ENCODE results near the gene CTXN1.
"Not testable (repeated sequence)": the region's sequence is repeated elsewhere in the genome, so short reads cannot be mapped to it uniquely, and the experiment has no call there.

Gene CTXN1

DNA sequence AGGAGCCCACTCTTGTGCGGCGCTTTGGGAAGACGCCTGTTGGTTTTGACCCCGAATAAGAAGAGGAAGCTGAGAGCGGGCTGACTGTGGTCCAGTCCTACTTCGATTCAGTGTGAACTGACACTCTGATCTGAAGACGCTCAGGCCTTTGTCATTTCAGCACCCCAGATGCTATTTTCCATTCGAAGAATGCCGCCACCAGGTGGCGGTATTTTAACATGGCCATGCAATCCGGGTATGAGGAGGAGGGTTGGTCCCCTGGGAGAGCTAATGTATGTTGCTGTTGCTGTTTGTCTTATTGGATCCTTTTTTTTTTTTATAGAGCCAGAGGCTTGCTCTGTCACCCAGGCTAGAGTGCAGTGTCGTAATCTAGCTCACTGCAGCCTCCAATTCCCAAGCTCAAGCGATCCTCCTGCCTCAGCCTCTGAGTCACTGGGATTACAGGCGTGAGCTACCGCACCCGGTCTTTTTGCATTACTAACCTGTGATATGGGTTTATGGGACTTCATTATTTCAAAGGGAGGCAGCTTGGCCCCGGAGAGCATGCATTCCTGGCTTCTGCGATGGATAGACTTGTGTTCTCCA is 18.3 kb upstream of the CTXN1 start:
- peak; percentile 32 for DNase-seq

DNA sequence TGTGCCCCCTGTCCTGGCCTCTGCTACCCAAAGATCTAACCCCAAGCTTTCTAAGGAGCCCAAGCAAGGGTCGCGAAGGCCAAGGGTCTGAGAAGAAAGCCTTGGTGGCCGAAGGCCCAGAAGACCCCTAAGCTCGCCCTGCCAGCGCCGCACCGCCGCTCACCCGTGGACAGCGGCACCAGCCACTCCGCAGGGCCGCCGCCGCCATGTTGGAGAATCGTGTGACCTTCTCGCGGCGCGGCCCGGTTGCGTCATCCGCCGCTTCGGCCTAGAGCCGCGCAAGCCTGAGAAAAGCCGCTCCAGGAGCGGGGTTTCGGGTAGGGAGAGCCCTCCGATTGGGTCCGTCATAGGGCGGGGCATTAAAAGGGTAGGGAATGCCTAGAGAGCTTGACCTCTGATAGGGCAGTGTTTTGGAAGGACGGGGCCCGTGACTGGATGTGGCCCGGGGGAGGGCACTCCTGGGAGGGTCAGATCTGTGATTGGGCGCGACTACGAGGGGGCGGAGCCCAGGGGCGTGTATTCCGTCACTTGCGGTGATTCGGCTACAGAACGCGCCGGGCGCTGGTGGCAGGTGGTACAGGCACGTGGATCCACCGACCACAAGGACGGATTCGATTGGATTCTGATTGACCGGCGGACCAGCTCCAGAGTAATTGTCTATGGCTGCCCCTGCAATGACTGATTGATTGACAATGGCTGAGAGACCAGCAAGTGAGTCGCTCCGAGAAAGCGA is 17.7 kb upstream of the CTXN1 start, which contains the start of gene TIMM44:
TSS of gene TIMM44 (minus strand) at position 223 of the 733 bp plus-strand sequence. CDS start at position 208, 15 bp downstream.
- DNase-seq = peak; percentile 99

DNA sequence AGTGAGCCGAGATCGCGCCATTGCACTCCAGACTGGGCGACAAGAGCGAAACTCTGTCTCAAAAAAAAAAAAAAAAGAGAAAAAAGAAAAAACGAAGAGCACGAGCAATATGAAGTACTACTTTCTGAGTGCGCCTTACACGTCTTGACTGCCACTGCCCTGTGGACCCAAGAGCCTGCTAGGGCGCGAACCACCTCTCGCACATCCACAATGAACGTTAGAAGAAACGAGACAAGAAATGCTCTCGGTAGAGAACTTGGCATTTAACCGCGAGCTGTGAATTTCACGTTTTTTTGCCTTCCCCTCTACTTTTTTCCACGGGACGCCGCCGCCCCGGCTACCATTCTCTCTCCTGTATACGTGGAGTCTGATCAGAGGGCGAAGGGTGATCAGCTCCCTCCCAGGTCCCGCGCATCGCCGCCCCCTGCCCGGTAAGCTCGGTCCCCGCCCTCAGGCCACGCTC is 17.1 kb upstream of the CTXN1 start:
- DNase-seq = no peak

DNA sequence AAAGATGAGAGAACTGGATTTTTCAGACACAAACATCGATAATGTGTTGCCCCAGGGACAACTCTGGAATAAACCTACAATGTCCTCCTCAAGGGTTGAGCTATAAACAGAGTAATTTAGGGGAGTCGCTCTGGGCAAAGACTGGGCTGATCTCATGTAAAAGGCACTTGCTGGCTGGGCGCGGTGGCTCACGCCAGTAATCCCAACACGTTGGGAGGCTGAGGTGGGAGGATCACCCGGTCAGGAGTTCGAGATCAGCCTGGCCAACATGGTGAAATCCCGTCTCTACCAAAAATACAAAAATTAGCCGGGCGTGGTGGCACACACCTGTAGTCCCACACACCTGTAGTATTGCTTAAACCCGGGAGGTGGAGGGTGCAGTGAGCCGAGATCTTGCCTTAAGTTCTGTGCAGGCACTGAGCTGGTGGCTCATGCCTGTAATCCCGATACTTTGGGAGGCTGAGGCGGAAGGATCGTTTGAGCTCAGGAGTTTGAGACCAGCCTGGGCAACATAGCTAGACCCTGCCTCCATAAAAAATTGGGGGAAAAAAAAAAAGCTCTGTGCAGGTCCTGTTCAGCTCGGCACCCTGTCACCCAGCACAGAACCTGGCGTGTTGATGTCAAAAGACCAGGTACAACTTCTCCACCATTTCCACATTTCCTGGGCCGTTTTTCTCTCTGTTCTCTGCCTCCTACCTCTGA is 16.1 kb upstream of the CTXN1 start:
- DNase-seq = no peak

DNA sequence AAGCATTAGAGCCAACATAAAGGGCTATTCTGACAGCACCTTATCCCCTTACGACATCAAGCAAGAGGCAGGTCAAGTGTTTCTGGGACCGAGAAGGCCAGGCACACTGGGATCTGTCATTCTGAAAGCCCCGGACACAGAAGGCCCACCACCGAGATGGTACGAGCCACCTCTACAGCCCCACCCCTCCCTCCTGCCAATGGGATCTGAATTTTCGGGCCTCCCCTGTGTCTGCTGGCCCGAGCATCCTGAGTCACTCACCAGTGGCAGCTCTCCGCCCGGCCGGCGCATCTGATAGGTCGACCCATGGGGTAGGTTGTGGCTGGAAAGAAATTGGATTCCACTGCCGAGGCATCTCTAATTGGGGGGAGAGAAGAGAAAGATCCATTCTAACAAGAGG is 14.9 kb upstream of the CTXN1 start:
- DNase-seq = no peak

DNA sequence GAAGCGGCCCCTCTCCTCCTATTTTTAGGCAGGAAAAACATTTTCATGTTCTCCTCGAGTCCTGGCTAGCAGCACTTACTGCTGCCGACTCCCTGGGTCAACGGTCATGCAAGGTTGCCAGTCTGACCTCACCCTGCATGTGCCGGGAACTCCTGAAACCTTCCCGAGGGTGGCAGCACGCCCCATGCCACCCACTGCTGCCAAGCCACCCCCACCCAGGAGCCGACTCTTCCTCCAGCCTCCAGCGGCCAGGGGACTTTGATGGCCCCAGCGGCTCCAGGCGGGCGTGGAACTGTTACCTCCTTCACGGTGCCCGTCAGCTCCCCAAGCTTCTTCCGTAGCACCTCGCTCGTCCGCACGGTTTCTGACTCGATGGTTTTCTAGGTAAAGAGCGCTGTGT is 8.8 kb upstream of the CTXN1 start:
- DNase-seq = no peak

DNA sequence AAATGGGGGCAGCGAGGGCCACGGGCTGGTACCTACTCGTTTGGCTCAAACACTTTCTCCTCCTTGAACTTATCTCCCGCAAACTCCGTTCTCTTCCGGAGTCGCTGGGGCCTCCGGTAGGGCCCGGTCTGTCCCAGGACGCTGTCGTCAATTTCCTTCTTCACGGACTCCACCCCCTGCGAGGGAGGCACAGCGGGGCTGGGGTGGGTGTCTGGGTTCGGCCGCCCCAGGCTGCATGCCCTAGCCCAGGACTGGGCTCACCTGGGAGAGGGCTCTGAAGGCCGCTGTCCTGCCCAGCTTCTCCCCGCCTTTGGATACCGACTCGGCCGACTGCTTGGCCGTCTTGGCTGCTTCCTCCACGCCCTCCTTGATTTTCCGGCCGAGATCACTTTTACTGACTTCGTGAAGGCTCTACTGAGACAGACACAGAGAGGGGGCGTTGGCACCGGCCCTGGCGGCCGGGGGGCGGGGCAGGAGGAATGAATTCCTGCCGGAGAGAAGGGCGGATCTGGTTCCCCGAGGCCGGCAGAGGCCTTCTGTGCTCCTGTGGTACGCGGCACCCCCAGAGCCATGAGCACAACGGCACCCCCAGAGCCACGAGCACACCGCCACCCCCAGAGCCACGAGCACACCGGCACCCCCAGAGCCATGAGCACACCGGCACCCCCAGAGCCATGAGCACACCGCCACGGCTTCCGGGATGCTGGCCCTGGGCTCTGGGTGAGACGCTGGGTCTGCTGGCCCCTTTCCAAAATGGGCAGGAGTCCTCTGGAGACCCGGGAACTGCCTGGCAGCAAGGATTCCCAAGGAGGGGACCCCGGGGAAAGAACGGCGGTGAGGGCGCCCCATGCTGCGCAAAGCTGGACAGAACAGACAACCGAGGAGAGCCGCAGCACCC is 8.1 kb upstream of the CTXN1 start:
- DNase-seq = no peak

DNA sequence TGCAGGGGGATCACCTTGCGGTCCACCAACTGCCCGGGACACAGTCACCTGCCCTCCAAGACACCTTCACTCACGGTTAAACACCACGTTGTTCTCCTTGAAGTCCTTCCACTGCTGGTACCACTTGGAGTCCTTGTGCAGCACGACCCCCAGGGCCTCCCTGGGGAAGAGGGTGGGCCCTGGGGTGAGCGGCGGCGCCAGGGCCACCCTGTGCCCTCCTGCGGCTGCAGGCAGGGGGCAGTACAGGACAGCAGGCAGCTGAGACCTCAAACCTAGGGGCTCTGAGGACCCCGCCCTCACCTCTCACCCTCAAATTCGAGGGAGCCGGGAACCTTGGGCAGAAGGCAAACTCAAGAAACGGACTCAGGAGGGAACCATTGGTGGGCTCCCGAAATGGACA is 7.5 kb upstream of the CTXN1 start:
- DNase-seq = no peak

DNA sequence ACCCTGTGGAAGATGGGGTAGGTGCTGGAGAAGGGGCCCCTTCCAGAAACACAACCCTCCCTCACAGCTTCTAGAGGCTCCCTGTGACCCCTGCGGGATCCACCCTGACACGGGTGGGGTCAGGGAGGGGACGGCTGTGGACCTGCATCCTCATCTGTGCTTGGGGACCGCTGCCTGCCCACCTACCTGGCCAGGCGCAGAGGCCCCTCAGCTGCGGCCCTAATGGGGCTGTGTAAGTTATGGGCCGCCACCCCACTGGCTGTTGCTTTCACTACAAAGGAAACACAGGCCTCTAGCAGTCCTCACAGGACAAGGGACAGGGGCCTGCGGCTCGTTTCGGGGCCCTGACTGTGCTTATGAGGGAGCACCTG is 7.0 kb upstream of the CTXN1 start:
- no peak for DNase-seq

DNA sequence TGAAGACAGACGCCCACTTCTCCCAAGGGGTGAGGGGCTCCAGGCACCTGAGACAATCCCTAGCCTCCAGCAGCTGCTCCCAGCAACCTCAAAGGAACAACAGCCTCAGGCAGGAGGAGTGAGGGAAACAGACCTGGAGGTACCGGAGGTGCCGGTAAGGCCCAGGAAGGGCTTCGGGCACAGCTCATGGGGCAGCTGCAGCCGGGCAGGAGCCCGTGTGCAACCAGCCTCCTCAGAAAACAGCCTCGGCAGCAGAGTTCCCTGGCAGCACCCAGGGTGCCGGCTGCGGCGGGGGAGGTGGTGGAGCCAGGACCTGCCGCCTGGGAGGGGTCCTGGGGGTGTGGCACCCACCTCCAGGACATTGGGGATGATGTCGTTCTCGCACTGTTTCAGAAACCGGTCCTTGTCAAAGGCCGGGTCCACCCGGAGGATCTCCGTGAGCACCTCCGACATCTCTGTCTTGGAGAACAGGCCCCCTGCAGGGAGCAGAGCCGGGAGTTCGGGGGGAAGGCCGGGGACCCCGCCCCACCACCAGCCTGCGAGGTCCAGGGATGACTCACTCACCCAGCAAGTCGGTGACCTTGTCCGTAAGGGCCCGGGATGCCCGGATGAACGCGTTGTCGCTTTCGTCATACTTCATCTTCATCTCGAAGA is 6.5 kb upstream of the CTXN1 start:
- DNase-seq = no peak

DNA sequence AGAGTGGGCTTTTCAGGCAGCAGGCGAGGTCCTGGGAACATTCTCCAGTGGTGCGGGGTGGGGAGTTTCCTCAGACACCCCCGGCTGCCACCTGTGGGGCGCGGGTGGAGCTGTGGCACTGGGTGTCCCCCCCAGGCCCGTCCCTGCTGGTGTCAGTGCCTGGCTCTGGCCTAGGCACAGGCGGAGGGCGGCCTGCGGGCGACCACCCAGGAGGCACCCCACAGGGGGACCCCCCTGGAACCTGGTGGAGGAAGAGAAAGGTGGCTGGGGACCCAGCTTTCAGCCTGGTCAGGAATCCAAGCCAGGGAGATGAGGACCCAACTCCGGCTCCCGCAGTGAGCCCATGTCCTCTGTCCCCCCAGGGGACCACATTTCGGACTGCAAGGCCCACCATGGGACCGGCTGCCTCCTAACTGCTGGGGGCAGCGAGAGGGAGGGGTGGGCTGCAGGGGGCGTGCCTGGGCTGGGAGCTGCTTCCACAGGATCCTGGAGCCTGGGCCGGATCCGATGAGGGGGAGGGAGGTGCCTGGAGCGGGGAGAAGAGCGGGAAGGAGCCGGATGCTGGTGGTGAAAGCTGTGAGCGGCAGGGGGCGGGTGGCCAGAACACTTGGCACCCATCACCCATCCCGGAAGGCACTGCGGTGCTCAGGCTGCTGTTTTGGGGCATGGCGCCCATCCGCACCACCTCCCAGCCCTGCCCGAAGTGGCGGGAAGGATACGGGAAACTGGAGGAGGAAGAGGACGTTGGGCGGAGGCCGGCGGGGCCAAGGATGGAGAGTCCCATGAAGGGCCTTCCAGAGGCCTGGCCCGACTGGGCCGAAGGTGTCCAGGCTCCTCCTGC is 5.5 kb upstream of the CTXN1 start:
- no peak for DNase-seq

DNA sequence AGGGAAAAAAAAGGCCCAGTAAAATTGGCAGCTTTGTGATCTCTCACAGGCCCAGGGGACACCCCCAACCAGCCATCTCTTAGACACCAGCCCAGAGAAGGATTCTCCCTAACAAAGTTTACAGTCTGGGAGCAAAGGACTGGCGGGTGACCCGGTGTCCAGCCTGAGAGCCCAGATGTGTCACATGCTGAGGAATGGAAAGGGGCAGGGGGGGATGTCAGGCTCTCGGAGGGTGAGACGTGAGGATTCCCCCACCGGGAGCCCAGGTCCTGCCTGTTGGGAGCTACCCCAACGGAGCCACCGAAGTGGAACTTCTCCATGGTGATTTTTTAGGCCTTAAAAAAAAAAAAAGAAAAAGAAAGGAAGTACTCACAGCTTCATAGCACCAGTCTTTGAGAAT is 4.8 kb upstream of the CTXN1 start:
- DNase-seq = no peak

DNA sequence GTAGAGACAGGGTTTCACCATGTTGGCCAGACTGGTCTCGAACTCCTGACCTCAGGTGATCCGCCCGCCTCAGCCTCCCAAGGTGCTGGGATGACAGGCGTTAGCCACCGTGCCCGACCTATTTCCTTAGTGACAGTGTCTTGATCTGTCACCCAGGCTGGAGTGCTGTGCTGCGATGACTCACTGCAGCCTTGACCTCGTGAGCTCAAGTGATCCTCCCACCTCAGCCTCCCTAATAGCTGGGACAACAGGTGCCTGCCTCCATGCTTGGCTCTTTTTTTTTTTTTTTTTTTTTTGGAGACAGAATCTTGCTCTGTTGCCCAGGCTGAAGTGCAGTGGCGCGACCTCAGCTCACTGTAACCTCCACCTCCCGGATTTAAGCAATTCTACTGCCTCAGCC is 4.1 kb upstream of the CTXN1 start:
- not testable (repeated sequence) for DNase-seq

DNA sequence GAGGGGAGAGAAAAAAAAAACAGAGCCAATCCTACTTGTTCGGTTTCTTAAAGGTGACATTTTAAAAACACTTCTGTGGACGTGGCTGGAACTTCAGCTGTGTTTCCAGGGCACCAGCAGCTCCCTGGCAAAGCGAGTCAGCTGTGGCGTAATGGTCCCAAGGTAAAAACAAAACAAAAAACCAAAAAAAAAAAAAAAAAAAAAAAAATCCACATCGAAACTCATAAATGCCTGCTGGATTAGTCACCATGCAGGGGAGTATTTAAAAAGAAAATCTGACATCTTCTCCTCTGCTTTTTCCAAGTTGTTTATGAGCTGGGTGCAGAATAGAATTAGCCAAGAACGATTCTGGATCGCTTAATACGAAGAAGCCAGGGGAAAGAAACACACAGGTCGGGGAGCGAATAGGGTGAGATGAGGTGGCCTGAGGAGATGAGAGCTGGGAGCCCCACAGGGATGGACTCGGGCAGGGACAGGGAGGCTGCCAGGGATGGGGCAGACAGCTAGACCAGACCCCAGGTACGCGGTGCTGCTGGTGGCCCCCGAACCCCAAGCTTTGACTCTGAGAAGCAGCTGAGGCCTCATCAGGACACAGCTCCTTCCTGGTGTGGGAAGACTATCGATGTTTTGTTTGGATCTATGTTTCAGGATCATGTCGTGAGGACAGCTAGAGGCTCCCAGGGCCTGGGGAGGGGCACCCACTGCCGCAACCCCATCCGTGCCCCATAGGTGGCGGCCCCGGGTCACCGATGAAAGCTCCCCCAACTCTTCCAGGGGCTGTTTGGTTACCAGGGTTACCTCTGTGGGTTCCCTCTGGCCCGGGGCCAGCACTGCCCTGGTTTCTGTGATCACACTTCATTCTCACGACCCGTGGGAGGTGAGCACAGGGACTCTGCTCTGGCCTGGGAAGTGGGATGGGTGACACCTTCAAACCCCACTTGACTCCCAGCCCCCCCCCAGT is 3.1 kb upstream of the CTXN1 start:
- DNase-seq = no peak

DNA sequence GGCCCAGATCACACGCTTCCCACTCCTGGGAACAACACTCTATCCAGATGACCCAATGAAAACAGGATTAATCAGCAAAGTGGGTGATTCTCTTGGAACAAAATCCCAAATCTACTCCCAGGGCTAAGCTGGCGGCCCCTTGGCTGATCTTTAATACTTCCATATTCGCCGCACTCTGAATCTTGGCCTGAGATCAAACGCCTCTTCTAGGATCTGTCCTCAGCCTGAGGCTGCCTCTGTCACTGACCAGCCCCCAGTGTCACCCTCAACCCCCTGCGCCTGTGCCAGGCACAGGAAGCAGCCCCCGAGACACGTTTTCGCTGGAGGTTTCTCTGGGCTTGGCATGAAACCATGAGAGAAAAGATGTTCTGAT is 2.4 kb upstream of the CTXN1 start:
- no peak for DNase-seq

DNA sequence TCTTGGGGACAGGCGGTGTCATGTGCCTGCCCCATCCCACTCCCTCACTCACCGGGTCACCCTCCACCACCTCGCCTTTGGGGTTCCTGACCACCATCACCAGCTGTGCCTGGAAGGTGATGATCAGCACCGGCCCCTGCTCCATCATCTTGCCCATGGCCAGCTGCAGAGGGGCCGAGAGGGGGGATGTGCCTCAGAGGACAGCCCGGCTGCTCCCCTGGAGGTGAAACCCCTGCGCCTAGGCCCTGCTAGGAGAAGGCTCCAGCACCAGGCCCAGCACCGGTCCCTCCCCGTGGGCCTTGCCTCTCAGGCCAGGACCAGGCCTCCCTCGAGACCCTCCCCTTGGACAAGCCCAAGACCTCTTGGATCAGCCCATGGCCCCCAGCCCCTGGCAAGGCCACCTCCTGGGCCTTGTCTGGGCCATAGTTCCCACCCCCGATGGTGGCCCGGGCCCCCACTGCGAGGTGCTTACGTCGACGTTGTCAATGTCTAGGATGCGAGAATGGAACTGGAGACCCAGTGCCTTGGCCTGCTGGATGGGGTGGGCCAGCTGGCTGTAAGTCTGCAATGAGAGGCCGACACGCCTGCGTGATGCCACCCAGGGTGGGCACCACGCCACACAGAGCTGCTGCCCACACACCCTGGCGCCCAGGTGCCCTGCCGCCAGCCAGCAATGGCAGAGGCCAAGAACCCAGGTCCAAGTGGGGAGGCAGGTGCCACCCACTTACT is 1.8 kb upstream of the CTXN1 start:
- DNase-seq = no peak

DNA sequence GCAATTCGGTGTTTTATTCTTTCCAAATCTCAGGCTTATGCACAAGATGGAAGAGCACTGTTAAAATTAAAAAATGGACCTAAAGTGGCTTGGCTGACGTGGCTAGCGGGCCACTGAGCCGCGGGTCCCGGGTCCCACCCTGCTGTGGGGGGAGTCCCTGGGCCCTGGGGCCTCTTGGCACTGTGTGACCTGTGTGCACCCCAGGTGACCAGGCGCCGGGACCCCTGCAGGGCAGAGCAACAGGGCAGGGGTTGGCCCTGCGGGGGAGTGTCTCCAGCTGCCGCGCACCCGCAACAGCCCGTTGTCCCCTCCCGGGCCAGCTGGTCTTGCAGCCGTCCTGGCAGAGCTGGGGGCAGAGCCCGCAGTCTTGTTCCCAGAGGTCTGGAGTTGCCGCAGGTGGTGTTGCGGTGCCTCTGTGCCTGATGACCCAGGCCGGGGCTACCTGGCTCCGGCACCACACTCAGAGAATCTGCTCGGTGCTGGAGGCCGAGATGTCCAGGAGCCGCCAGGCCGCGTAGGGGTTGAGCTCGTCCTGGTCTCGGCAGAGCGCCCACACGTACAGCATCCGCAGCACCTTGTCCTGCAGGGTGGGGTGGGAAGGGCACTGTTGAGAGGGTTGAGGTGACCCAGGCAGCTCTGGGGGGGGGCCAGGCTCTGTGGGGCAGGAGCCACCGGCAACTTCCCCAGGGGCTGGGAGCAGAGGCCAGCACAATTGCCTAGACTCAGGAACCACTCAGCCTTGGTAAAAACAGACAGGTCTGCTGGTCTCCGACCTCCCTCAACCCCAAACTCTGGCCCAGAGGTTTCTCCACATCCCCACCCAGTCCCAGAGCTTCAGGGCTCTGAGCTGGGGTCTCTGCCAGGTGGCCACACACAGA is 1.0 kb upstream of the CTXN1 start:
- no peak for DNase-seq

DNA sequence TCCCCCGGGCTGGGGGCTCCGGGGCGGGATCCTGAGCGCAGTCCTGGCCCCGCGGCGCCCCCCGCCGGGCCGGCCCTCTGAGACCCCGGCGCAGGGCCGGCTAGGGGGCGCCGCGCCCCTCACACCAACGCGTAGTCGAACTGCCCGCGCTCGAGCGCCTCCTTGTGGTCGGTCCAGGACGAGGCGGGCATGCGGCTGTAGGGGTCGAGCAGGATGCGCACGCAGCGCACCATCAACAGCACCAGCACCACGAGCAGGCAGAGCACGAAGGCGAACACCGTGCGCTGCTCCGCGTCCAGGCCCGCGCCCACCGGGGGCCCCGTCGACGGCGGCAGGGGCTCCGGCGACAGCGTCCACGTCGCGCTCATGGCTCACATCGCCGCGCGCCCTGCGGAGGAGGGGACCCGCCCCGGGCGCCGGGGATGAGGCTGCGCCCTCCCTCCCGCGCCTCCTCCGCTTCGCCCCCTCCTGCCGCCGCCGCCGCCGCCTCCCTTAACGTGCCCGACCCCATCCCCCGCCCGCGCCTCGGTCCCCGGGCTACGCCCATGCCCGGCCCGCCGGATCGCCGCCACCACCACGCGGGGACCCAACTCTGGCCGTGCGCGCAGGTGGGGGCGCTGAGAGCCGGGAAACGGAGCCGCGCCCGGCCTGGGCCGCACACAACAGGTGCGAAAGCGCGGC is 624 bp downstream of the CTXN1 start:
- peak; percentile 39 for DNase-seq
